ENCODE results near the gene SIX6.
"Not testable (repeated sequence)": the region's sequence is repeated elsewhere in the genome, so short reads cannot be mapped to it uniquely, and the experiment has no call there.

The SIX6 gene

DNA sequence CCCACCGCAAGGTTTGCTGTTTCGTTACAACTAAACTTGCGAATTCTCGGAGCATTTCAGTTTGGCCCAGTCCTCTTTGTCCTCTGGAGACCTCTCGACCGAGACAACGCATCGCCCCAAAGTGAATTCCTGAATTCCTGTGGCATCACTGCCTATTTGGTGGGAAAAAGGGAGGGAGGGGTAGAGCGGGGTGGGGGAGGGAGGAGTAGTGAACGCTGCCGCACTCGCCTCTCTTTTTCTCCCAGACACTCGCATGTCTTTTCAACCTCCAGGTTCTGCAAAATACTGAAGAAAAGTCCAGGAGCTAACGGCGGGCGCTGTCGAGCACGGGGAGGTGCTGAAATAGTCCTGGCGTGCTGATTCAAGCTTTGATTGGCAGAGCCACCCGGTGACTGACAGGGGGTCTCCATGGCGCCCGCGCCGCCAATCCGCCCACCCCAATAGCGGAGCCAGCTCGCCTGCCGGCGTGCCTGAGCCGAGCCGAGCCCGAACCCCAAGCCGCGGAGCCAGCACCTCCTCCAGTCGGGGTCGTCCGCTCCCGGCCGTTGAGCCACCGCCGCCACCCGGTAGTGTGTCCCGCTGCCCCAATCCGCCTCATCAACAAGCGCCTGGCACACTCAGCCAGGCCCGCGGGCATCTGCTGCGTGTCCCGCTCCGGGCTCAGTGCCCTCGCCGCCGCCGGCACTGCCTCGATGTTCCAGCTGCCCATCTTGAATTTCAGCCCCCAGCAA lies at the start of gene SIX6:
TSS of gene SIX6 (plus strand) at position 440 of the 731 bp plus-strand sequence. CDS start at position 693, 253 bp downstream.
- no peak for DNase-seq (ENCODE audit: low read depth)

GRCh38 chr14:60480248-60480647 lies 28.7 kb upstream of the SIX6 start:
- not testable (repeated sequence) for DNase-seq (ENCODE audit: low read depth)

DNA sequence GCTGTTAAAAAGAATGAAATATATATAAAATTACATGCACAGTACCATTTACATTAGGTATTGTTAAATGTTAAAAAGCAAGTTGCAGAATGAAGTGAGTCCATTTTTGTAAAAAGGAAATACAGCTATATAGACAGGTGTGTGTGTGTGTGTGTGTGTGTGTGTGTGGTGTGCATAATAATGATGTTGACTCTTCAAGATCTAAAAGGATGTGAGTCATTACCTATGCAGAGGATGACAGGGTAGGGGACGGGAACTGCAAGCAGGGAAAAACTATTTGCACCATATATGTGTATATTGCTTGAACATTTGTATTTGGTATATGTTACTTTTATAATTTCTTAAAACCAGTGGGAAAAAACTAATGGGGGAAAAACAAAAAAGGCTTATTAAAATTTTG lies 26.2 kb upstream of the SIX6 start:
- no peak for DNase-seq (ENCODE audit: low read depth)

- DNase-seq (ENCODE audit: low read depth) = no peak
Measured at GRCh38 chr14:60485057-60485597, 23.8 kb upstream of the SIX6 start.

GRCh38 chr14:60485598-60486251 lies 23.2 kb upstream of the SIX6 start, which contains the start of gene C14orf39:
Gene C14orf39 (minus strand): TSS chr14:60486063. CDS start chr14:60485078, 985 bp downstream.
- no peak for DNase-seq (ENCODE audit: low read depth)

- no peak for DNase-seq (ENCODE audit: low read depth)
Measured at GRCh38 chr14:60487211-60487610, 21.7 kb upstream of the SIX6 start.

DNA sequence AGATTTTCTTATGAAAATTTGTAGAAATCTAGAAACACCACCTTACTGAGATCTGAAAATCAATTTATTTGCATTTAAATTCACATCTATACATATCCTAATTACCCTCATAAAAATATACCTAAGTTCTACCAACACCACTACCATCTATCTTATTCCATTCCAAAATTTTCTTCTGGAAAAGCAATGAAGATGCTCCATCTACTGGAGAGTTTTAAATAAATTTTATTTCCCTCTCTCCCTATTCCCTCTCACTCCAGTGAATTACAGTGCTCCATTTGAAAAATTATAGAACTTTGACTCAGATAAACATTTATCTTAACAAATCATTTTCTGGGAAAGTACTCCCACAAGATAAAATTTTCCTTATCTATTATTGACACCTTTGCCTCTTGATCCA lies 20.8 kb upstream of the SIX6 start:
- DNase-seq (ENCODE audit: low read depth) = no peak

- DNase-seq (ENCODE audit: low read depth) = no peak
Measured at GRCh38 chr14:60490270-60490669, 18.7 kb upstream of the SIX6 start.

GRCh38 chr14:60495946-60496345 lies 13.0 kb upstream of the SIX6 start:
- DNase-seq (ENCODE audit: low read depth) = no peak

DNA sequence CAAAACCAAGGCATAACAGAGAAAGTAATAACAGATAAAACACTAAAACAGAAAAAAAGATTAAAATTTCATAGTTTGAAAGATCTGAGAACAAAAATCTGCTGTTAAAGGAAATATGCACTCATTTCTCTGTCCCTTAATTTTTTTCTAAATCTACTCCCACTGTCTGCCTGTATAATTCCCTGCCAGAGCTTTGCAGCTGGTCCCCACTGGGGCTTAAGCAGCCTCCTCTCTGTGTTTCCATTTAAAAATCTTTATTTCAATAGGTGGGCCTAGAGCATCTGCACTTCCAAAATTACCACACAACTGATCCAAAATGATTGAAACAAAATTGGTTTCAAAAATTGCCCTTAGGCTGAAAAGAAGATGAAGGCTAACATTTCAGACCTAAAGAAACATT lies 6.4 kb upstream of the SIX6 start:
- DNase-seq (ENCODE audit: low read depth) = no peak

GRCh38 chr14:60505448-60505847 lies 3.5 kb upstream of the SIX6 start:
- no peak for DNase-seq (ENCODE audit: low read depth)

DNA sequence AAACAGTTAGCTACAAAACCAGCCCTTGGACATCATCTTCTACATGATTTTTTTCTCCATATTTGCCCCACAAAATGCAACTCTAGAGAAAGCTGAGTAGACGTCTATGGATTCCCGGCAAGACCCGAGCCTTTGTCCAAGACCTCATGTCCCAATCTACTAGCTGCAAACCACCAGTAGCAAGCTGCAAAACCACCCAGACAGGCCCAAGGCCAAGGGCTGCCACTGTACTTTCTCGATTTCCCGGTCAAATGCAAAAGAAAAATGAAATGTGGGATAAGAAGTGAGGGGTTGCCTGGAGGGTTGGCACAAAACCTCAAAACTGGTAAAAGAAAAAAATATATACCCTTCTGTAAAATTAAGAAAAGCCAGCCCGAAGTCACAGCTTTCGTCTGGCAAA lies 2.9 kb upstream of the SIX6 start:
- DNase-seq (ENCODE audit: low read depth) = no peak

DNA sequence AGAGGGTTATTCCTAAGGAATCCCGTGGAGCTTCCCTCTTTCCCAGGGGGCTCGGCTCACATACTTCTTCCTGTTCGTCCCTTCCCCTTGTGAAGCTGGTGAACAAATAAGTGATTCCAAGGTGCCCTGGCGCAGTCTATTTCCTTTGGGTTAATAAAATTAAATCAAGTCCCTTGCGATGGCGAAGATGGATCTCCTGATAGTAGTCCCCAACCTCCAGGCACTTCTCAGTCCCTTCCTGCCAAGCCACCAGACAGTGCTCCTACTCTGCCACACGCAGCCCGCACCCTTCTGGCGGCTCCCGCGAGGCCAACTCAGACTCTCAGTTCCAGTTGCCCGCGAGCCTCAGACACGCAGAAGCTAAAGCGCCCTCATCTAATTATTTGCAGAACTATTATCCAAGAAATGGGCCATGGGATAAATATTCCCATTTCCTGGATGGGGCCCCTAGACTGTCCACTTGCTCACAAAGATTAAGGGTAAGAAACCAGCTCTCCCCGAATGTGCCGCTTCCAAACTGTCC lies 2.4 kb upstream of the SIX6 start:
- no peak for DNase-seq (ENCODE audit: low read depth)

- no peak for DNase-seq (ENCODE audit: low read depth)
Measured at GRCh38 chr14:60506985-60507829, 1.7 kb upstream of the SIX6 start.

- DNase-seq (ENCODE audit: low read depth) = no peak
Measured at GRCh38 chr14:60508363-60508706, 611 bp upstream of the SIX6 start.

DNA sequence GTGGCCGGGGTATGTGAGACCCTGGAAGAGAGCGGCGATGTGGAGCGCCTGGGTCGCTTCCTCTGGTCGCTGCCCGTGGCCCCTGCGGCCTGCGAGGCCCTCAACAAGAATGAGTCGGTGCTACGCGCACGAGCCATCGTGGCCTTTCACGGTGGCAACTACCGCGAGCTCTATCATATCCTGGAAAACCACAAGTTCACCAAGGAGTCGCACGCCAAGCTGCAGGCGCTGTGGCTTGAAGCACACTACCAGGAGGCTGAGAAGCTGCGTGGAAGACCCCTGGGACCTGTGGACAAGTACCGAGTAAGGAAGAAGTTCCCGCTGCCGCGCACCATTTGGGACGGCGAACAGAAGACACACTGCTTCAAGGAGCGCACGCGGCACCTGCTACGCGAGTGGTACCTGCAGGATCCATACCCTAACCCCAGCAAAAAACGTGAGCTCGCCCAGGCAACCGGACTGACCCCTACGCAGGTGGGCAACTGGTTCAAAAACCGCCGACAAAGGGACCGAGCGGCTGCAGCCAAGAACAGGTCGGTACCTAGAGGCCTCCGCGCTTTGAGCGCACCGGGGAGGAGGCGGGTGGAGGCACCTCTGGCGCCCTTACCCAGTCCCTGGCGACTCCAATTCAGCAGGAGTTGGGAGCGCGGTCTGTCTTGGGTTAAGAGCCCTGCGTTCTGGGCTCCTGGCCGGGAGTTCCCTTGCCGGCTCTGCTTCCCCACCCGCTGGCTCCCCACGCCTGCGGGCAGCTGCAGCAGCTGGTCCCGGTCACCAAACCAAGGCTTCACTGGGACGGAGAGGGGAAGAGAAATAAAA lies 700 bp downstream of the SIX6 start:
- no peak for DNase-seq (ENCODE audit: low read depth)

- DNase-seq (ENCODE audit: low read depth) = no peak
Measured at GRCh38 chr14:60510254-60510950, 1.5 kb downstream of the SIX6 start.

DNA sequence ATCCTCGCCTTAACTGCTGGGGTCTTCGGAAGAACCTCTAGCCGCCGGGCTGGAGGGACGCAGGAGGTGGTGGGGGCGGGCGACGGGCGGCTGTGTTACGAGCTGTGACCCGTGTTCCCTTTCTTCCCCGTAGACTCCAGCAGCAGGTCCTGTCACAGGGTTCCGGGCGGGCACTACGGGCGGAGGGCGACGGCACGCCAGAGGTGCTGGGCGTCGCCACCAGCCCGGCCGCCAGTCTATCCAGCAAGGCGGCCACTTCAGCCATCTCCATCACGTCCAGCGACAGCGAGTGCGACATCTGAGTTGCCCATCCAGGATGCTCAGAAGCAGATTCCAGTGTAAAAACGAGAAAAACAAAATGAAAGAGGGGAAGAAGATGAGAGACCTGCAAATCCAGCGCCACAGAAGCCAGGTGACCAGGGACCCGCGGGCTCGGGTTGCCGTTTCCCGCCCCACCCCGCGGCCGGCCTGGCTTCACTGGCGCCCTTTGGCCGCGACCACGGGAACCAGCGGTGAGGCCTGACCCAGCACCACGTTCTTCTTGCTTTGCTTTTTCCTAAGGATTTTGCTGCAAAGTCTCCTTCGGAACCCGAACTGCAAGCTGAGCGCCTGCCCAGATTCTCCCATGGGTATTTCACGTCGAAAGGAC lies 2.1 kb downstream of the SIX6 start:
- no peak for DNase-seq (ENCODE audit: low read depth)

DNA sequence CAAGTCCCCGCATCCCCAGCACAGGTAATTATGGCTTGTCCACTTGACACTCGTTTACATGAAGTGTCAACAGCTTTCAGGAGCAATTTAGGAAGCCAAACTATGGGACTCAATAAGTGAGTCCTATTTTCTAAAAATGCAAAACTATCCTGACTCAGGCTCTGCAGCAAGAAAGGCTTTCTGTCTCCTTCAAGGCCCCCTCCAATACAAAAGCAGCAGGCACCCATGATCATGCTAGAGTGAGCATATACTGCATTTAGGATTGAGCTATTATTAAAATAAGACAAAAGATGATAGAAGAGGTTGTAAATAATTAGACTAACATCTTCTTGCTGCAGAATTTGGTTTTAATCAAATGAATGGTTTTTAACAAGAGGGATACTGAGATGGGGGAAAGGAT lies 3.2 kb downstream of the SIX6 start:
- DNase-seq (ENCODE audit: low read depth) = no peak

- DNase-seq (ENCODE audit: low read depth) = no peak
Measured at GRCh38 chr14:60512973-60513571, 4.1 kb downstream of the SIX6 start.

Measured in T-helper 22 cell (primary cell).